ENCODE results near the gene TCHP. TPM values are rescaled to one million over a fixed set of nuclear protein-coding genes. Genes with fewer than 3 reads are reported as not detected.

TCHP gene
- total RNA-seq, 1 donor from 2014 or later, result 20.6 TPM

- no peak overlapping the region for H3K4me3 Mint-ChIP-seq (ENCODE audit: low read depth)
- no peak for DNase-seq (ENCODE audit: low spot score, unreplicated experiment)
- H3K36me3 Mint-ChIP-seq (ENCODE audit: insufficient read depth), result peaks cover 24% of the 10 kb centered on the region
- no peaks in the 10 kb centered on the region for H3K4me1 Mint-ChIP-seq (ENCODE audit: low read depth)
- no peaks in the 10 kb centered on the region for H3K27me3 Mint-ChIP-seq
- no peak overlapping the region for H3K27ac Mint-ChIP-seq
- TF ChIP-seq, protein P1, sequence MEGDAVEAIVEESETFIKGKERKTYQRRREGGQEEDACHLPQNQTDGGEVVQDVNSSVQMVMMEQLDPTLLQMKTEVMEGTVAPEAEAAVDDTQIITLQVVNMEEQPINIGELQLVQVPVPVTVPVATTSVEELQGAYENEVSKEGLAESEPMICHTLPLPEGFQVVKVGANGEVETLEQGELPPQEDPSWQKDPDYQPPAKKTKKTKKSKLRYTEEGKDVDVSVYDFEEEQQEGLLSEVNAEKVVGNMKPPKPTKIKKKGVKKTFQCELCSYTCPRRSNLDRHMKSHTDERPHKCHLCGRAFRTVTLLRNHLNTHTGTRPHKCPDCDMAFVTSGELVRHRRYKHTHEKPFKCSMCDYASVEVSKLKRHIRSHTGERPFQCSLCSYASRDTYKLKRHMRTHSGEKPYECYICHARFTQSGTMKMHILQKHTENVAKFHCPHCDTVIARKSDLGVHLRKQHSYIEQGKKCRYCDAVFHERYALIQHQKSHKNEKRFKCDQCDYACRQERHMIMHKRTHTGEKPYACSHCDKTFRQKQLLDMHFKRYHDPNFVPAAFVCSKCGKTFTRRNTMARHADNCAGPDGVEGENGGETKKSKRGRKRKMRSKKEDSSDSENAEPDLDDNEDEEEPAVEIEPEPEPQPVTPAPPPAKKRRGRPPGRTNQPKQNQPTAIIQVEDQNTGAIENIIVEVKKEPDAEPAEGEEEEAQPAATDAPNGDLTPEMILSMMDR (IDR thresholded peaks at IDR 0.05; ENCODE audit: unreplicated experiment), result no peak
- H3K9me3 Mint-ChIP-seq (ENCODE audit: low read depth), result no peaks in the 10 kb centered on the region
Measured at GRCh38 chr12:109912855-109913321, 12.8 kb downstream of the TCHP start.

- H3K36me3 Mint-ChIP-seq (ENCODE audit: insufficient read depth), result peaks cover 18% of the 10 kb centered on the region
- no peaks in the 10 kb centered on the region for H3K27me3 Mint-ChIP-seq
- H3K9me3 Mint-ChIP-seq (ENCODE audit: low read depth), result no peaks in the 10 kb centered on the region
- no peaks in the 10 kb centered on the region for H3K4me1 Mint-ChIP-seq (ENCODE audit: low read depth)
- TF ChIP-seq, protein P1 (IDR thresholded peaks at IDR 0.05; ENCODE audit: unreplicated experiment), result no peak
- DNase-seq (ENCODE audit: low spot score, unreplicated experiment), result no peak
- H3K27ac Mint-ChIP-seq, result peak overlapping the region; percentile 28
- no peak overlapping the region for H3K4me3 Mint-ChIP-seq (ENCODE audit: low read depth)
Measured at GRCh38 chr12:109914461-109914860, 14.4 kb downstream of the TCHP start.

DNA sequence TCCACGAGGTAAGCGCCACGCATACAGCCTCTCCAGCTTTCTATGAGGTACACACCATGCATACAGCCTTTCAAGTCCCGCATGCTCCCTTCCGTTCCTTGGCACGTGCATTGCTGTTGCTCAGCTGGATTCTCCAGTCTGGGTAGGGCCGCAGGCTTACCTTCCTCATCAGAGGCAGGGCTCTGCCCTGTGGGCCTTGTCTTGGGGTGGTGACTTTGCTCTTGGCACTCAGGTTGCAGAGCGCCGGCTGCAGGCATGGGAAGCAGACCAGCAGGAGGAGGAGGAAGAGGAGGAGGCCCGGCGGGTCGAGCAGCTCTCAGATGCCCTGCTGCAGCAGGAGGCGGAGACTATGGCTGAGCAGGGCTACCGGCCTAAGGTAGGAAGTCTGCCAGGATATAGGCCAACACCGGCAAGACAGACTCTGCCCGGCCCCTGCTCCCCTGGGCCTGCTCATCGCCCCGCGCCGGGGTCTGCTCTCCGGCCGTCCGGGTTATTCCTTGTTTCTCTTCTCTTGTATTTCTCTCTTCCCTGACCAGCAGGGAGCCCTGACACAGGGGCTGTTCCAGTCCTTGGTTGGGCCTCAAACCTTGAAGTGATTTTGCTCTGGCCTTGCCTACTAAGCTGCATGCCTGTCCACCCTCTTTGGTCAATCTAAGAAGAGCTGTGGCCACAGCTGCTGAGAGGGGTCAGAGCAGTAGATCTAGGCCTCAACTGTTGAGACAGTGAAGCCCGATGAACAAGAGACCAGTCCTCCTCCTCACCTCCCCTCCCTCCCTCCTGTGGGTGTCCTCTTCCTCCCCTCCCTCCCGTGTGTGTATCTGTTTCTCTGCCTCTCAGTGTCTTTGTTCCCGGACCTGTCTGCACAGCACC lies 15.3 kb downstream of the TCHP start:
- TF ChIP-seq, protein P1 (IDR thresholded peaks at IDR 0.05; ENCODE audit: unreplicated experiment), result no peak
- Mint-ChIP-seq H3K36me3 (ENCODE audit: insufficient read depth) (peaks cover 20% of the 10 kb centered on the region), H3K4me1 (ENCODE audit: low read depth) (no peaks in the 10 kb centered on the region), H3K27me3 (no peaks in the 10 kb centered on the region), H3K4me3 (ENCODE audit: low read depth) (no peak overlapping the region), H3K27ac (no peak overlapping the region), H3K9me3 (ENCODE audit: low read depth) (no peaks in the 10 kb centered on the region)
- DNase-seq (ENCODE audit: low spot score, unreplicated experiment), result no peak

DNA sequence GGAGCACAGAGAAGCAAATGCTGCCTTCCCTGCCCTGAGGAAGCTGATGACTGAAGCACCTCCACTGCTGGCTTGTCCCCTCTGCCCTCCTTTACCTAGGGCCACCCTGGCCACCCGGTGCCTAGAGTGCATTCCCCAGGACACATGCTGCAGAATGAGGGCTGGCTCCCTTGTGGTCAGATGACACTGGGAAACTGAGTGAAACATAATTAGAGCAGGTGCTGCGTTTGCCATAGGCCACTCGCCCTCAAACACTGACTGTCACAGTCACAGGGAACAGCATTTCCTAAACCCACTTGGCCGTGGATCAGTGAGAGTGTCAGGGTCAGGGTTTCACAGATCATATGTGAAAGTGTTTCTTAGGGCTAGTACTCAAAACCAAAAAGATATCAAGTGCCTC lies 16.0 kb downstream of the TCHP start:
- TF ChIP-seq, protein P1 (IDR thresholded peaks at IDR 0.05; ENCODE audit: unreplicated experiment), result no peak
- no peak overlapping the region for H3K4me3 Mint-ChIP-seq (ENCODE audit: low read depth)
- DNase-seq (ENCODE audit: low spot score, unreplicated experiment), result no peak
- no peaks in the 10 kb centered on the region for H3K4me1 Mint-ChIP-seq (ENCODE audit: low read depth)
- H3K36me3 Mint-ChIP-seq (ENCODE audit: insufficient read depth), result peaks cover 20% of the 10 kb centered on the region
- H3K9me3 Mint-ChIP-seq (ENCODE audit: low read depth), result no peaks in the 10 kb centered on the region
- H3K27me3 Mint-ChIP-seq, result no peaks in the 10 kb centered on the region
- no peak overlapping the region for H3K27ac Mint-ChIP-seq

DNA sequence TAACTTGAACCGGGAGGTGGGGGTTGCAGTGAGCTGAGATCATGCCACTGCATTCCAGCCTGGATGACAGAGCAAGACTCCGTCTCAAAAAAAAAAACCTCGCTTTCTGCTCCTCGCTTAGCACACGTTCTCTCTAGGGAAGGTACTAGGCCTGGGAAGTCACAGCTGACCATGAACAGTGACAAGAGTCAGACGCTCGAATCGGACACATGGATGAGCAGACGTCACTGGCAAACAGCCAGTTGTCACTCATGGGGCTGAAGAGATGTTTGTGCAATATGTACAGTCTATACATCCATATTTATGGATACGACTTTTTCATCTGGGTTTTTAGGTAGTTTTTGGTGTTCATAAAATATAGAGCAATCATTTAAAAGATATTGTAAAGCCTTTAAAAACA lies 19.4 kb downstream of the TCHP start:
- H3K4me1 Mint-ChIP-seq (ENCODE audit: low read depth), result no peaks in the 10 kb centered on the region

More for the DNA sequence above, 19.4 kb downstream of the TCHP start:
- no peaks in the 10 kb centered on the region for H3K27me3 Mint-ChIP-seq
- no peak for DNase-seq (ENCODE audit: low spot score, unreplicated experiment)
- peaks cover 15% of the 10 kb centered on the region for H3K36me3 Mint-ChIP-seq (ENCODE audit: insufficient read depth)
- TF ChIP-seq, protein P1 (IDR thresholded peaks at IDR 0.05; ENCODE audit: unreplicated experiment), result no peak
- H3K27ac Mint-ChIP-seq, result no peak overlapping the region
- no peak overlapping the region for H3K4me3 Mint-ChIP-seq (ENCODE audit: low read depth)
- no peaks in the 10 kb centered on the region for H3K9me3 Mint-ChIP-seq (ENCODE audit: low read depth)

Measured in progenitor cell of endocrine pancreas (in vitro differentiated cells).